SK-MEL-5 (cell line): ENCODE results near the gene NAP1L1. TPM values are rescaled to one million over a fixed set of nuclear protein-coding genes. Genes with fewer than 3 reads are reported as not detected.

Source experiments
- DNase-seq: peaks from one replicate; pipeline ENCODE4 v3.0.0-alpha.2; 2016; ENCODE audit warnings: low read depth, low spot score
- in situ Hi-C: cut with HindIII; loops from 2 replicates; pipeline ENCODE4 v1.10.0; 2016; ENCODE audit warnings: low sequenced_read_pairs, high pct_unique_total_duplicates, low pct_unique_long_range_greater_than_20kb
- total RNA-seq: library from RNA; depleted of rRNA; stranded (reverse); fragments of >200 nt; shearing (Covaris generic); gene quantifications from 2 replicates; pipeline ENCODE4 v1.2.3, GENCODE V29; 2014

Gene NAP1L1
- total RNA-seq, 1 experiment from 2014 or later = 255 TPM

- in situ Hi-C loops = no loop called here
Measured at GRCh38 chr12:76049575-76050251, 34.8 kb downstream of the NAP1L1 start.

GRCh38 chr12:76047742-76048141, 36.7 kb downstream of the NAP1L1 start:
- no peak for DNase-seq
- in situ Hi-C loops = no loop called here

More at GRCh38 chr12:76049575-76050251, 34.8 kb downstream of the NAP1L1 start:
- no peak for DNase-seq

- no peak for DNase-seq
- in situ Hi-C loops = no loop called here
Measured at GRCh38 chr12:76047060-76047459, 37.4 kb downstream of the NAP1L1 start.

DNA sequence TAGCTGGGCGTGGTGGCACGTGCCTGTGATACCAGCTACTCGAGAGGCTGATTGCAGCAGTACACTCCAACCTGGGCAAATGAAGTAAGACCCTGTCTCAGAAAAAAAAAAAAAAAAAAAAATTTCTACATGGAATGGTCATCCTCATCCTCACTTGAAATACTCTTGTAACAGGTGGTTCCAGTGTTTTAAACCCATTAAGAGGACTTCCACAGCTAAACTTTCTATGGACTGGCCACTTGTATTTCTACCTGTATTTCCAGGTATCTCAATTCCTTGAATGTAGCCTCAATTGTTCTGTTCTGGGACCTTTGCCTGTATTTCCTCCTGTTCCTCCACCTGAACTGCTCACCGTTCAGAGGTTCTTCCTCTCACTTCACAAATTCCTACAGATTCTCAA, 41.1 kb downstream of the NAP1L1 start:
- in situ Hi-C loops = no loop called here
- DNase-seq = no peak

DNA sequence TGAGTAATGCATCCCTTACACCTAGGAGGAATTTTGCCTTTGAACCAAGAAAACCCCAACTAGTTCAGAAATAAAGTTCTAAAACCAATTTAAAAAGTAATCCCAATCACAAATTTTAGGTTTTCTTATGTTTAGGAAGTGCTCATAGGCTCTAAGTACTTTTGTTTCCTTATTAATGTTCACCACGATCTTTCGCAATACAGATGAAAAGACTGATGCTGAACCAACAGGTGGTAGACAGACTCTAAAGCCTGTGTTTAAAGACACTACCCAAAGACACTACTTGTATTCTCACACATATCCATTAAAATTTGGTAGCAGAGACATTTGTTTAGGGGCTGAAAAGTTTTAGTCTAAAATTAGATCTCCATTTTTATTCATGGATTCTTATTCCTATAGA, 42.3 kb downstream of the NAP1L1 start:
- in situ Hi-C loops = no loop called here

DNA sequence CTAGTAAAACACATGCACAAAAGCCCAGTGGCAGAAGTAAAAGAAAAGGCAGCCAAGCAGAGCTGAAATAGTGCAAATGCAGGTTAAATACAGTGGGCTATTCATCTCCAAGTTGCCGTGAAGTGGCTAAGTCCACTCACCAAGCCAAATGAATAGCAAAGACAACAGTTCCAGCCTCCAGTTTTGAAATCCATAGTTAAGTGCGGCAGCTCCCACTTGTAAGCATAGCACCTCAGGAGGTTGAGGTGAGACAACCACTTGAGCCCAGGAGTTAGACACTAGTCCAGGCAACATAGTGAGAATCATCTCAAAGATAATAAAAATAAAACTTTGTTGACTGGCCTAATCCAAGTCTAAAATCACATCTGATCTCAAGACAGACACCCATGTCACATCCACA, 43.1 kb downstream of the NAP1L1 start:
- no peak for DNase-seq
- in situ Hi-C loops = no loop called here

More for the DNA sequence above, 42.3 kb downstream of the NAP1L1 start:
- no peak for DNase-seq

DNA sequence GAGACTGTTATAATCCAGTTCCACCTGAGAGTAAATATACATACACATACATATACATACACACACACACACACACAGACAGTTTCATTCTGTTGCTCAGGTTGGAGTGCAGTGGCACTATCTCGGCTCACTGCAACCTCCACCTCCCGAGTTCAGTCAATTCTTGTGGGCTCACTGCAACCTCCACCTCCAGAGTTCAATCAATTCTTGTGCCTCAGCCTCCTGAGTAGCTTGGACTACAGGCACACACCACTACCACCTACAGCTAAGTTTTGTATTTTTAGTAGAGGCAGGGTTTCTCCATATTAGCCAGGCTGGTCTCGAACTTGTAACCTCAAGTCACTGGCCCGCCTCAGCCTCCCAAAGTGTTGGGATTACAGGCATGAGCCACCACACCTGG, 44.0 kb downstream of the NAP1L1 start:
- in situ Hi-C loops = no loop called here

GRCh38 chr12:76038176-76038575, 46.3 kb downstream of the NAP1L1 start:
- DNase-seq = no peak
- in situ Hi-C loops = no loop called here

More for the DNA sequence above, 44.0 kb downstream of the NAP1L1 start:
- no peak for DNase-seq

GRCh38 chr12:76037130-76038103, 47.1 kb downstream of the NAP1L1 start:
- DNase-seq = peak; percentile 90
- in situ Hi-C loops = no loop called here

- in situ Hi-C loops = no loop called here
- DNase-seq = no peak
Measured at GRCh38 chr12:76035045-76035444, 49.4 kb downstream of the NAP1L1 start.

DNA sequence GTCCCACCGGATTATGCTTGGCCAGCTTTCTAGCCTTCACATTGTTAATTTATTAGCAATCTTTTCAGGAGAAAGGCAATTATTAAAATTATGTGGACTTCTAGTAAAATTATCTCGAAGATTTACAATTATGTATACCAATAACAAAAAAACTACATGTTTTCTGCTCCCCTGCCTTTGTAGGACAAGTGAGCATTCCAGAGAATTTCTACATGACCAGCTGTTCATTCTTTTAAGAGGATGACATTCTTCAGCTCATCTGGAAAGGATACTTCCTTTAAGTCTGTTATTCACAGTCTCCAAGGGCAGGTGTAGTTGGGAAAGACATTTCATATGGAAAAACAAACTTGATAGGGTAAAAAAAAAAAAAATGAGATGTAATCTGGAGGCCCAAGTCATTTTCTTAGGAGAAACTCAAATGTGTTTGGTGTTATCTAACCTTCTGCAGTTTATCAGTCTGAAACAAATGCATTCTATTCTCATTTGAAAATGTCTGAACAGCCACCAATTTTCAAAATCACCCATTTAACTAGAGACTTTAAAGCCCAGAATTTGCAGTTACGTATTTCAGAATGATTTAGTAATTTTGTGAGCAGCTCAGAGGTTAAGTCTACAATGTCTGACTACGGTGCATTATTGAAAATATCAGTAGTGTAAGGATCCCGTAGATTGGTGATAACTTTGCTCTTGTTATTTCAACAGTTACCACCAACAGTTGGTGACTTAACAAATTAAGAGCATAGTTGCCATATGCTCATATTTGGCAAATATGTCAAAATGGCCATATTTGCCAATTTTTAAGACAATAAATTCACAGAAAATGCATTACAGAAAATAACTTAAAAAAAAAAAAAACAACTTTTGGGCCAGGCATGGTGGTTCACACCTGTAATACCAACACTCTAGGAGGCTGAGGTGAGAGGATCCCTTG, 51.1 kb downstream of the NAP1L1 start:
- in situ Hi-C loops = no loop called here
- no peak for DNase-seq

- in situ Hi-C loops = no loop called here
- DNase-seq = peak; percentile 60
Measured at GRCh38 chr12:76032043-76032981, 52.2 kb downstream of the NAP1L1 start.

- in situ Hi-C loops = no loop called here
- DNase-seq = peak; percentile 98
Measured at GRCh38 chr12:76031414-76032042, 53.0 kb downstream of the NAP1L1 start, which contains the start of gene PHLDA1. TSS of gene PHLDA1 (minus strand) at chr12:76031776.

- DNase-seq = no peak
- in situ Hi-C loops = no loop called here
Measured at GRCh38 chr12:76031081-76031413, 53.4 kb downstream of the NAP1L1 start.

GRCh38 chr12:76030341-76031080, 54.0 kb downstream of the NAP1L1 start:
- peak; percentile 64 for DNase-seq

GRCh38 chr12:76029982-76030340, 54.5 kb downstream of the NAP1L1 start:
- in situ Hi-C loops = no loop called here
- DNase-seq = peak; percentile 72

More at GRCh38 chr12:76030341-76031080, 54.0 kb downstream of the NAP1L1 start:
- in situ Hi-C loops = no loop called here
